Natural killer cell (primary cell): ENCODE data around the gene ZFYVE27. TPM values are rescaled to one million over a fixed set of nuclear protein-coding genes. Genes with fewer than 3 reads are reported as not detected.
A peak's percentile ranks its signal among the peaks of the same experiment; 100 is the strongest.

ENCODE experiments used
- ATAC-seq, 3 donors: fragments of 150-1000 bp in 2 of 3; fragments of 200-7000 bp in 1 of 3; cut with Tn5 transposase; 1 replicate in 1 of 3; 2 replicates in 2 of 3; pipeline ENCODE4 v1.10.0; 2021; ENCODE audit warnings: mild to moderate bottlenecking in 2 of 3, moderate library complexity in 2 of 3
- DNase-seq, 2 donors: peaks; one replicate each; pipeline versions ENCODE4 v3.0.0 to v3.0.0-alpha.2; 2013 to 2021; ENCODE audit warnings: mixed read lengths in 1 of 2
- H3K27ac ChIP-seq: one replicate; pipeline ENCODE4 v1.5.1; 2013; ENCODE audit warnings: mild to moderate bottlenecking, low read length
- H3K27me3 ChIP-seq: one replicate; pipeline ENCODE4 v1.6.1; 2013; ENCODE audit warnings: low read length; ENCODE audit not compliant: control insufficient read depth, insufficient read depth
- H3K36me3 ChIP-seq: one replicate; pipeline ENCODE4 v1.6.1; 2013; ENCODE audit warnings: low read length; ENCODE audit not compliant: control insufficient read depth, insufficient read depth
- H3K4me1 ChIP-seq: one replicate; pipeline ENCODE4 v1.6.1; 2013; ENCODE audit warnings: low read length; ENCODE audit not compliant: control insufficient read depth, insufficient read depth
- H3K4me3 ChIP-seq: one replicate; pipeline ENCODE4 v1.5.1; 2013; ENCODE audit warnings: low read length
- H3K9me3 ChIP-seq: one replicate; pipeline ENCODE4 v1.6.1; 2013; ENCODE audit warnings: low read length; ENCODE audit not compliant: control insufficient read depth, insufficient read depth
- H3K27ac Mint-ChIP-seq, 2 donors: one replicate each; pipeline ENCODE4 v1.8.0; 2022; ENCODE audit warnings: mild to moderate bottlenecking in 2 of 2, mixed read lengths in 2 of 2, moderate library complexity in 1 of 2
- H3K27me3 Mint-ChIP-seq, 2 donors: one replicate each; pipeline ENCODE4 v1.8.0; 2022; ENCODE audit warnings: low read depth in 2 of 2, mixed read lengths in 2 of 2
- H3K36me3 Mint-ChIP-seq: one replicate; pipeline ENCODE4 v1.8.0; 2022; ENCODE audit warnings: mixed read lengths
- H3K4me1 Mint-ChIP-seq, 2 donors: one replicate each; pipeline ENCODE4 v1.8.0; 2022; ENCODE audit warnings: mixed read lengths in 2 of 2
- H3K4me3 Mint-ChIP-seq: one replicate; pipeline ENCODE4 v1.8.0; 2022; ENCODE audit warnings: mild to moderate bottlenecking, moderate library complexity, mixed read lengths
- H3K9me3 Mint-ChIP-seq, 2 donors: one replicate each; pipeline ENCODE4 v1.8.0; 2022; ENCODE audit warnings: mixed read lengths in 2 of 2
- CTCF ChIP-seq: fragments of 200-600 bp; IDR thresholded peaks from one replicate; pipeline ENCODE4 v1.8.0; 2022; ENCODE audit warnings: antibody characterized with exemption
- WGBS: methylation state at CpG from one replicate; pipeline ENCODE4 v1.1.7; 2013; ENCODE audit warnings: missing lambda C conversion rate; ENCODE audit not compliant: insufficient coverage; 5-methylcytosine and 5-hydroxymethylcytosine counted together
- intact Hi-C: fragments of 100-400 bp; cut with micrococcal nuclease; formaldehyde crosslinking; loops from one replicate; pipeline ENCODE4 v1.14.2; 2022
- total RNA-seq, 4 donors: library from RNA; stranded (reverse); fragments of 120-200 nt in 1 of 4; gene quantifications; one replicate each; pipeline versions ENCODE4 v1.2.3 to v1.2.4, GENCODE V29; 2013 to 2022

ZFYVE27 gene
- total RNA-seq, 3 donors from 2014 or later (not counting 1 experiment from before 2014, with no cell fraction given) = 63.0 to 82.8 (median 76.4) TPM

DNA sequence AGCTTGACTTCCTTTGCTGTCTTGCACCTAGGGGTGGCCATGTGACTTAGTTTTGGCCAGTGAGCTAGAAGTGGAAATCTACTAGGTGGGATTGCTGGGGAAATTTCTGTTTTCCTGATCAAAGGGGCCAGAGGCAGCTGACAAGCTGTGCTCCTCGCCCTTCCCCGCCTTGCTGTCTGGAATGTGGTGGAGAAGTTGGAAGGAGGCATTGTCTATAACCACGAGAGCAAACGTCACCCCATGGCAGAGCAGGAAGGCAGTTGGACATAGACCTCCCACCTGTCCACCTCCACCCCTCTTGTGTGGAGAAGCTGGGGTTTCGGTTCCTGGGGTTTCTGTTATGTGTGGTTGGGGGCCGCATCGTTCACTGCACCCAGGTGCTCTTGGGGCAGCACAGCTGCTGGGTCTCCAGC, 27.6 kb downstream of the ZFYVE27 start:
- intact Hi-C loops = no loop called here
- 66% methylated on average over 5 of the region's 7 CpGs for WGBS
- Mint-ChIP-seq H3K27me3 (peaks cover 6 to 15% of the 10 kb centered on the region in 2 donors), H3K9me3 (no peaks in the 10 kb centered on the region), H3K4me1 (peaks cover 0 to 9% of the 10 kb centered on the region in 2 donors), H3K4me3 (no peak overlapping the region), H3K27ac (peak overlapping the region in 1 of 2 donors; percentile 50), H3K36me3 (no peaks in the 10 kb centered on the region)
- Histone ChIP-seq H3K27me3 (no peaks in the 10 kb centered on the region), H3K36me3 (peaks cover 28% of the 10 kb centered on the region), H3K9me3 (no peaks in the 10 kb centered on the region), H3K4me1 (no peaks in the 10 kb centered on the region), H3K4me3 (no peak overlapping the region), H3K27ac (no peak overlapping the region)
- DNase-seq (no peak), ATAC-seq (no peak)
- no peak for TF ChIP-seq CTCF

GRCh38 chr10:97765201-97765600, 28.3 kb downstream of the ZFYVE27 start:
- H3K36me3 Mint-ChIP-seq = no peaks in the 10 kb centered on the region
- no peak overlapping the region for H3K4me3 Mint-ChIP-seq
- ATAC-seq = no peak
- Histone ChIP-seq H3K27me3 (no peaks in the 10 kb centered on the region), H3K4me1 (no peaks in the 10 kb centered on the region), H3K27ac (no peak overlapping the region), H3K4me3 (no peak overlapping the region), H3K36me3 (peaks cover 22% of the 10 kb centered on the region), H3K9me3 (no peaks in the 10 kb centered on the region)
- DNase-seq = no peak
- peaks cover 12 to 17% of the 10 kb centered on the region in 2 donors for H3K27me3 Mint-ChIP-seq
- intact Hi-C loops = no loop called here
- H3K27ac Mint-ChIP-seq = no peak overlapping the region
- H3K9me3 Mint-ChIP-seq = no peaks in the 10 kb centered on the region
- WGBS = 91% methylated on average over 15 of the region's 15 CpGs
- H3K4me1 Mint-ChIP-seq = peaks cover 0 to 9% of the 10 kb centered on the region in 2 donors
- TF ChIP-seq CTCF = no peak

GRCh38 chr10:97766106-97766810, 29.3 kb downstream of the ZFYVE27 start:
- Histone ChIP-seq H3K27me3 (peaks cover 3% of the 10 kb centered on the region), H3K4me3 (no peak overlapping the region), H3K27ac (no peak overlapping the region), H3K36me3 (peaks cover 15% of the 10 kb centered on the region), H3K4me1 (peaks cover under 1% of the 10 kb centered on the region), H3K9me3 (no peaks in the 10 kb centered on the region)
- Mint-ChIP-seq H3K36me3 (no peaks in the 10 kb centered on the region), H3K27me3 (peaks cover 23 to 27% of the 10 kb centered on the region in 2 donors), H3K4me3 (no peak overlapping the region), H3K27ac (no peak overlapping the region), H3K4me1 (peaks cover 0 to 18% of the 10 kb centered on the region in 2 donors), H3K9me3 (no peaks in the 10 kb centered on the region)
- WGBS = 95% methylated on average over 13 of the region's 13 CpGs
- no peak for ATAC-seq
- TF ChIP-seq CTCF = no peak
- no peak for DNase-seq
- intact Hi-C loops = no loop called here
